Loucy (cell line): ENCODE measurements around the gene FLT1.

ENCODE experiments used
- H2AFZ ChIP-seq: fragments of 200-600 bp; sonication (generic); 2 replicates; pipeline ENCODE4 v1.6.0; 2016; ENCODE audit warnings: antibody characterized with exemption, mild to moderate bottlenecking, low read length, moderate library complexity
- H3F3A ChIP-seq: fragments of 200-600 bp; 2 replicates; pipeline ENCODE4 v1.6.0; 2016; ENCODE audit warnings: antibody characterized with exemption, low read depth, mild to moderate bottlenecking
- H3K27me3 ChIP-seq: fragments of 200-600 bp; sonication (generic); 2 replicates; pipeline ENCODE4 v1.6.1; 2014; ENCODE audit warnings: low read length, mild to moderate bottlenecking; ENCODE audit not compliant: insufficient read depth, poor library complexity, severe bottlenecking
- H3K36me3 ChIP-seq: fragments of 200-600 bp; sonication (generic); 2 replicates; pipeline ENCODE4 v1.6.1; 2016; ENCODE audit warnings: low read length; ENCODE audit not compliant: insufficient read depth
- H3K4me1 ChIP-seq: fragments of 200-600 bp; sonication (generic); 2 replicates; pipeline ENCODE4 v1.5.1; 2014; ENCODE audit warnings: low read length, mild to moderate bottlenecking; ENCODE audit not compliant: insufficient read depth, poor library complexity, severe bottlenecking
- H3K4me2 ChIP-seq: fragments of 200-600 bp; sonication (generic); 2 replicates; pipeline ENCODE4 v1.6.0; 2014; ENCODE audit warnings: antibody characterized with exemption, low read length, low read depth, mild to moderate bottlenecking; ENCODE audit not compliant: poor library complexity, severe bottlenecking
- H3K4me3 ChIP-seq: fragments of 200-600 bp; sonication (generic); 2 replicates; pipeline ENCODE4 v1.5.1; 2014; ENCODE audit warnings: low read length, mild to moderate bottlenecking, mixed read lengths; ENCODE audit not compliant: poor library complexity, severe bottlenecking
- H3K79me2 ChIP-seq: fragments of 200-600 bp; sonication (generic); 2 replicates; pipeline ENCODE4 v1.6.1; 2014; ENCODE audit warnings: low read length; ENCODE audit not compliant: insufficient read depth
- H3K9ac ChIP-seq: fragments of 200-600 bp; sonication (generic); 2 replicates; pipeline ENCODE4 v1.6.0; 2014; ENCODE audit warnings: mild to moderate bottlenecking, low read depth, low read length, moderate library complexity; ENCODE audit not compliant: poor library complexity, severe bottlenecking
- H3K9me2 ChIP-seq: fragments of 200-600 bp; sonication (generic); replicated peaks from 2 replicates; pipeline ENCODE4 v1.6.1; 2016; ENCODE audit warnings: low read depth, low read length, mixed read lengths
- H3K9me3 ChIP-seq: fragments of 200-600 bp; sonication (generic); 2 replicates; pipeline ENCODE4 v1.6.1; 2014; ENCODE audit warnings: mild to moderate bottlenecking, antibody characterized with exemption, low read length, low read depth; ENCODE audit not compliant: insufficient read depth
- H4K20me1 ChIP-seq: fragments of 200-600 bp; sonication (generic); 2 replicates; pipeline ENCODE4 v1.6.0; 2014; ENCODE audit warnings: antibody characterized with exemption, low read length, mild to moderate bottlenecking; ENCODE audit not compliant: insufficient read depth, poor library complexity, severe bottlenecking
- EZH2phosphoT487 ChIP-seq: fragments of 200-600 bp; IDR thresholded peaks from 2 replicates; pipeline ENCODE4 v1.6.1; 2018; ENCODE audit warnings: antibody characterized with exemption, mild to moderate bottlenecking, moderate library complexity, borderline replicate concordance
- TF ChIP-seq, protein P1 (sequence below): fragments of 200-600 bp; sonication (generic); conservative IDR thresholded peaks from 2 replicates; pipeline ENCODE4 v1.5.1; 2014; ENCODE audit warnings: mild to moderate bottlenecking, antibody characterized with exemption, low read length

Gene FLT1

DNA sequence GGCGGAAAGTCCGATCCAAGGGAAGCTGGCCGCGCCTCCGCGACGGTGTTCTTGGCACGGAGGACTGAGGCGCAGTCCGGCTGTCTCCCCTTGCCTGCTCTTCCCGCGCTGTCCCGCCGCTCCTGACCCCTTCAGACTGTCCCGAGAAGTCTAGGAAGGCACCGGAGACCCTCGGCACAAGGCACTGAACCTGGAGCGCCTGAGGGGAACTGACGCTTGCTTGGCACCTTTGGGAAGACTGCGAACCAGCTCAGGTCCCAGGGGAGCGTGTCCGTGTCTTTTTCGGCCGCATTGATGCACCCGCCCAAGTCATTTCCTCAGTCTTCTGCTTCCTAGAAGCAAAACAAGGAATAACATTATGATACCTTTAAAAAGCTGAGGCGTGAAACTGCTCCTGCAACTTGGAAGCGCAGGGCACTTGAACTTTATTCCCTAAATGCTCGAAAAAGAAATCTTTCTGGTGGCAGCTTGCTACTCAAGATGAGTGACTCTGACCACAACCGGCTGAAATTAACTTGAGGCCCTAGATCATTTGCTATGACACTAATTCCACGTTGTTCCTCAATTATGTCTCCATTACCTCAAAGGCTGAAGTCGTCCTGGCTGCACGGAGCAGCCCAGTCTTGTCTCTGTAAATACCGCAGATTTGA, 735 bp upstream of the FLT1 start:
- no peaks in the 10 kb centered on the region for H3K36me3 ChIP-seq
- TF ChIP-seq EZH2phosphoT487 = no peak
- TF ChIP-seq, protein P1, sequence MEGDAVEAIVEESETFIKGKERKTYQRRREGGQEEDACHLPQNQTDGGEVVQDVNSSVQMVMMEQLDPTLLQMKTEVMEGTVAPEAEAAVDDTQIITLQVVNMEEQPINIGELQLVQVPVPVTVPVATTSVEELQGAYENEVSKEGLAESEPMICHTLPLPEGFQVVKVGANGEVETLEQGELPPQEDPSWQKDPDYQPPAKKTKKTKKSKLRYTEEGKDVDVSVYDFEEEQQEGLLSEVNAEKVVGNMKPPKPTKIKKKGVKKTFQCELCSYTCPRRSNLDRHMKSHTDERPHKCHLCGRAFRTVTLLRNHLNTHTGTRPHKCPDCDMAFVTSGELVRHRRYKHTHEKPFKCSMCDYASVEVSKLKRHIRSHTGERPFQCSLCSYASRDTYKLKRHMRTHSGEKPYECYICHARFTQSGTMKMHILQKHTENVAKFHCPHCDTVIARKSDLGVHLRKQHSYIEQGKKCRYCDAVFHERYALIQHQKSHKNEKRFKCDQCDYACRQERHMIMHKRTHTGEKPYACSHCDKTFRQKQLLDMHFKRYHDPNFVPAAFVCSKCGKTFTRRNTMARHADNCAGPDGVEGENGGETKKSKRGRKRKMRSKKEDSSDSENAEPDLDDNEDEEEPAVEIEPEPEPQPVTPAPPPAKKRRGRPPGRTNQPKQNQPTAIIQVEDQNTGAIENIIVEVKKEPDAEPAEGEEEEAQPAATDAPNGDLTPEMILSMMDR = no peak
- peaks cover 39% of the 10 kb centered on the region for H4K20me1 ChIP-seq
- H3K9me2 ChIP-seq = no peaks in the 10 kb centered on the region
- H3F3A ChIP-seq = peaks cover 18% of the 10 kb centered on the region
- peaks cover 42% of the 10 kb centered on the region for H3K79me2 ChIP-seq
- H3K4me2 ChIP-seq = peak overlapping the region; percentile 97
- H3K4me1 ChIP-seq = peaks cover 68% of the 10 kb centered on the region
- no peaks in the 10 kb centered on the region for H3K27me3 ChIP-seq
- H2AFZ ChIP-seq = peak overlapping the region; percentile 56
- no peaks in the 10 kb centered on the region for H3K9me3 ChIP-seq
- peak overlapping the region; percentile 88 for H3K9ac ChIP-seq
- peak overlapping the region; percentile 86 for H3K4me3 ChIP-seq

GRCh38 chr13:28494504-28494777, 487 bp downstream of the FLT1 start:
- Histone ChIP-seq H2AFZ (peak overlapping the region; percentile 56; the same call in 1 of the 2 replicates), H3K36me3 (no peaks in the 10 kb centered on the region), H3K9me3 (no peaks in the 10 kb centered on the region), H3F3A (peaks cover 18% of the 10 kb centered on the region), H3K4me3 (peak overlapping the region; percentile 86), H3K79me2 (peaks cover 54% of the 10 kb centered on the region), H3K9ac (peak overlapping the region; percentile 88), H3K4me1 (peaks cover 73% of the 10 kb centered on the region), H3K27me3 (no peaks in the 10 kb centered on the region), H3K9me2 (no peaks in the 10 kb centered on the region), H4K20me1 (peaks cover 51% of the 10 kb centered on the region), H3K4me2 (peak overlapping the region; percentile 97)
- TF ChIP-seq EZH2phosphoT487 = no peak
- TF ChIP-seq, protein P1 = no peak

DNA sequence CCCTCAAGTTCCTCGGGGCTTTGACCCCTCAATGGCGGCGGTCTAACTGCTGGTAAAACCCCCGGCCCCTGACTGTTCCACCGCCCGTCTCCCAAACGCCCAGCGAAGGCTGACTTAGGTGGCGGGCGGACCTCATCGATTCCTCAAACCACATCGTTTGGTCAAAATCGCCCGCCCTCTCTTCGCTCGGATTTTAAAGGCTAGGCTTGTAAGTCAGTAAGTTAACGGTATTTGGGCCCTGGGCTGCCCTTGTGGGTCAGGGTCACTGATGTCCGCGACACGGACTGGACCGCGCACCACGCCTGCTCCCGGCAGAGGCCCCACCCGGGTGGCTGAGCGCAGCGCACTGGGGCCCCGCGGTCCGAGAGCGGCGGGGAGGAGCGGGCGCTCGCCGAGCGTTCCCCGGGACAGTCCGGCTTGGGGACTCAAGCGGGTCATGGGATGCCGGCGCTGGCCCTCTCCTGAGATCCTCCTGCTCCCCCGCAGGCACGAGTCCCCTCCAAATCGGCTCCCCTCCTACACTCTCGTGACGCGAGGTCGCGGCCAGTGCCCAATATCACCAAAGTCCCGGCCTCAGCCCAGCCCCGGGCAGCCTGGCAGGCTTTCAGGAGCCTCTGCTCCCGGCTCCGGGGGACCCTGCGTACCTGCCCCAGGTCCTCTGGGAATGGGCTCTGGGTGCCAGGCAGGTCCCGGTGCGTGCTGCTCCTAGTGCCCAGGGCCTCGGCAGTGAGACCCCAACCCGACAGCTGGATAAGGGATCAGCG, 1.0 kb downstream of the FLT1 start:
- peaks cover 59% of the 10 kb centered on the region for H3K79me2 ChIP-seq
- peaks cover 74% of the 10 kb centered on the region for H3K4me1 ChIP-seq
- H3K36me3 ChIP-seq = no peaks in the 10 kb centered on the region
- peak overlapping the region; percentile 97 for H3K4me2 ChIP-seq
- no peaks in the 10 kb centered on the region for H3K9me2 ChIP-seq
- H3F3A ChIP-seq = peaks cover 18% of the 10 kb centered on the region
- peaks cover 57% of the 10 kb centered on the region for H4K20me1 ChIP-seq
- H3K9ac ChIP-seq = peak overlapping the region; percentile 88
- H2AFZ ChIP-seq = no peak overlapping the region
- TF ChIP-seq, protein P1 = no peak
- TF ChIP-seq EZH2phosphoT487 = no peak
- no peaks in the 10 kb centered on the region for H3K27me3 ChIP-seq
- peak overlapping the region; percentile 86 for H3K4me3 ChIP-seq
- no peaks in the 10 kb centered on the region for H3K9me3 ChIP-seq
